Chondrocyte (in vitro differentiated cells): Measurements from ENCODE around the gene HYOU1. TPM values are rescaled to one million over a fixed set of nuclear protein-coding genes. Genes with fewer than 3 reads are reported as not detected.

Experiments
- DNase-seq: peaks from one replicate; pipeline ENCODE4 v3.0.0; 2021; ENCODE audit warnings: mixed read lengths, low spot score
- H3K27ac Mint-ChIP-seq: one replicate; pipeline ENCODE4 v1.8.0; 2021; ENCODE audit warnings: mild to moderate bottlenecking, moderate library complexity, mixed read lengths; ENCODE audit not compliant: unreplicated experiment
- H3K27me3 Mint-ChIP-seq: 2 replicates; pipeline ENCODE4 v1.8.0; 2021; ENCODE audit warnings: low read depth, mixed read lengths
- H3K36me3 Mint-ChIP-seq: 2 replicates; pipeline ENCODE4 v1.8.0; 2021; ENCODE audit warnings: low read depth, mixed read lengths
- H3K4me1 Mint-ChIP-seq: 2 replicates; pipeline ENCODE4 v1.8.0; 2021; ENCODE audit warnings: low read depth, mild to moderate bottlenecking, mixed read lengths
- H3K4me3 Mint-ChIP-seq: one replicate; pipeline ENCODE4 v1.8.0; 2021; ENCODE audit warnings: mild to moderate bottlenecking, moderate library complexity, mixed read lengths; ENCODE audit not compliant: unreplicated experiment
- H3K9me3 Mint-ChIP-seq: 2 replicates; pipeline ENCODE4 v1.8.0; 2021; ENCODE audit warnings: low read depth, mixed read lengths
- CTCF ChIP-seq: fragments of 200-600 bp; sonication (generic); IDR thresholded peaks from 2 replicates; pipeline ENCODE4 v1.5.0; 2021; ENCODE audit warnings: antibody characterized with exemption, mild to moderate bottlenecking, moderate library complexity
- total RNA-seq: library from RNA; stranded (reverse); gene quantifications from 3 replicates; pipeline ENCODE4 v1.2.1, GENCODE V29; 2021

HYOU1 gene
- total RNA-seq, 1 donor from 2014 or later = 214 TPM

GRCh38 chr11:119012629-119013170 is 44.3 kb downstream of the HYOU1 start:
- H3K27ac Mint-ChIP-seq = no peak overlapping the region
- peaks cover 24% of the 10 kb centered on the region for H3K4me1 Mint-ChIP-seq
- no peak for TF ChIP-seq CTCF
- DNase-seq = no peak
- H3K27me3 Mint-ChIP-seq = no peaks in the 10 kb centered on the region
- no peaks in the 10 kb centered on the region for H3K9me3 Mint-ChIP-seq
- no peak overlapping the region for H3K4me3 Mint-ChIP-seq
- peaks cover 25% of the 10 kb centered on the region for H3K36me3 Mint-ChIP-seq

GRCh38 chr11:119011476-119012053 is 45.4 kb downstream of the HYOU1 start:
- peaks cover 13% of the 10 kb centered on the region for H3K4me1 Mint-ChIP-seq
- no peak for DNase-seq
- no peak overlapping the region for H3K27ac Mint-ChIP-seq
- no peaks in the 10 kb centered on the region for H3K9me3 Mint-ChIP-seq
- H3K27me3 Mint-ChIP-seq = no peaks in the 10 kb centered on the region
- no peak for TF ChIP-seq CTCF
- H3K36me3 Mint-ChIP-seq = peaks cover 28% of the 10 kb centered on the region
- H3K4me3 Mint-ChIP-seq = no peak overlapping the region

- Mint-ChIP-seq H3K9me3 (no peaks in the 10 kb centered on the region), H3K27me3 (no peaks in the 10 kb centered on the region), H3K4me3 (no peak overlapping the region), H3K27ac (no peak overlapping the region), H3K36me3 (peaks cover 18% of the 10 kb centered on the region), H3K4me1 (no peaks in the 10 kb centered on the region)
- no peak for TF ChIP-seq CTCF
- DNase-seq = no peak
Measured at GRCh38 chr11:119006656-119007055, 50.3 kb downstream of the HYOU1 start.

GRCh38 chr11:119000906-119001305 is 56.1 kb downstream of the HYOU1 start:
- Mint-ChIP-seq H3K27ac (no peak overlapping the region), H3K27me3 (no peaks in the 10 kb centered on the region), H3K36me3 (peaks cover 8% of the 10 kb centered on the region), H3K9me3 (no peaks in the 10 kb centered on the region), H3K4me1 (peaks cover 32% of the 10 kb centered on the region), H3K4me3 (no peak overlapping the region)
- TF ChIP-seq CTCF = no peak
- DNase-seq = no peak

- DNase-seq = no peak
Measured at GRCh38 chr11:118998822-118999221, 58.2 kb downstream of the HYOU1 start.

More at GRCh38 chr11:118998822-118999221, 58.2 kb downstream of the HYOU1 start:
- no peak for TF ChIP-seq CTCF
- Mint-ChIP-seq H3K36me3 (peaks cover 4% of the 10 kb centered on the region), H3K4me3 (peak overlapping the region; percentile 96), H3K27ac (peak overlapping the region; percentile 90), H3K27me3 (no peaks in the 10 kb centered on the region), H3K9me3 (no peaks in the 10 kb centered on the region), H3K4me1 (peaks cover 32% of the 10 kb centered on the region)
